ENCODE measurements around the gene KDM6A. TPM values are rescaled to one million over a fixed set of nuclear protein-coding genes. Genes with fewer than 3 reads are reported as not detected.
"Not testable (repeated sequence)": the region's sequence is repeated elsewhere in the genome, so short reads cannot be mapped to it uniquely, and the experiment has no call there.

Gene KDM6A
- total RNA-seq, 2 experiments from 2014 or later: 24.5 to 24.7 TPM

GRCh38 chrX:45083314-45083713 is 210.3 kb downstream of the KDM6A start:
- Mint-ChIP-seq H3K27ac (no peak overlapping the region), H3K27me3 (ENCODE audit: low read depth) (no peaks in the 10 kb centered on the region), H3K9me3 (ENCODE audit: insufficient read depth) (no peaks in the 10 kb centered on the region), H3K4me1 (ENCODE audit: low read depth) (peaks cover 14% of the 10 kb centered on the region), H3K36me3 (ENCODE audit: low read depth) (peaks cover 39% of the 10 kb centered on the region), H3K4me3 (peak overlapping the region; percentile 18)
- no peak for ATAC-seq
- ChIA-PET POLR2A (no interaction called here), CTCF (no interaction called here)
- no peak for DNase-seq

DNA sequence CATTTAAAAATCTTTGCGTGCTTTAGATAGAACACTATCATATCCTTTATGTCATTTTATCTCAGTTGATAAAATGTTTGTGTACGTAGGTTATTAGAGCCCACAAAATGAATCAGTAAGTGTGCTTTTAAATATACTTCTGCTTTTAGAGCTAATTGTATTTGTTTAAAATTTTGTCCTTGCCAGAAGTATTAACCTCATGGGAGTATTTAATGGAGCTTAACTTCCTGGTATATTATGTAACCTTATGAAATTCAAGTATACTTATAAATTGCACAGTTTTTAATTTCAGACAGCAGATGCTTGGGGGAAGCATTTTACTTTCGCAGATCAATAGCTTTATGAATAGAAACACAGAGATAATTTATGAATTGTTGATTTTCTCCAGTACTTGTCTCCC is 237.5 kb downstream of the KDM6A start:
- Mint-ChIP-seq H3K9me3 (ENCODE audit: insufficient read depth) (no peaks in the 10 kb centered on the region), H3K4me3 (no peak overlapping the region), H3K4me1 (ENCODE audit: low read depth) (no peaks in the 10 kb centered on the region), H3K27me3 (ENCODE audit: low read depth) (no peaks in the 10 kb centered on the region), H3K27ac (no peak overlapping the region), H3K36me3 (ENCODE audit: low read depth) (peaks cover 38% of the 10 kb centered on the region)
- DNase-seq (no peak), ATAC-seq (no peak)
- POLR2A ChIA-PET: no interaction called here
- CTCF ChIA-PET: no interaction called here

GRCh38 chrX:45126158-45126557 is 253.2 kb downstream of the KDM6A start:
- POLR2A ChIA-PET: no interaction called here
- ATAC-seq (no peak), DNase-seq (no peak)
- Mint-ChIP-seq H3K27ac (no peak overlapping the region), H3K9me3 (ENCODE audit: insufficient read depth) (peaks cover 7% of the 10 kb centered on the region), H3K4me3 (no peak overlapping the region), H3K36me3 (ENCODE audit: low read depth) (no peaks in the 10 kb centered on the region), H3K27me3 (ENCODE audit: low read depth) (no peaks in the 10 kb centered on the region), H3K4me1 (ENCODE audit: low read depth) (no peaks in the 10 kb centered on the region)
- CTCF ChIA-PET: no interaction called here

- no peaks in the 10 kb centered on the region for H3K27me3 Mint-ChIP-seq (ENCODE audit: low read depth)
- no peaks in the 10 kb centered on the region for H3K4me1 Mint-ChIP-seq (ENCODE audit: low read depth)
- H3K9me3 Mint-ChIP-seq (ENCODE audit: insufficient read depth): peaks cover 7% of the 10 kb centered on the region
- ATAC-seq: no peak
- POLR2A ChIA-PET: no interaction called here
- no peak overlapping the region for H3K4me3 Mint-ChIP-seq
- no peak for DNase-seq
- CTCF ChIA-PET: no interaction called here
- H3K36me3 Mint-ChIP-seq (ENCODE audit: low read depth): no peaks in the 10 kb centered on the region
- no peak overlapping the region for H3K27ac Mint-ChIP-seq
These were observed 256.0 kb downstream of the KDM6A start for GRCh38 chrX:45128896-45129454.

GRCh38 chrX:45133465-45133864 is 260.5 kb downstream of the KDM6A start:
- Mint-ChIP-seq H3K4me3 (no peak overlapping the region), H3K27ac (no peak overlapping the region), H3K9me3 (ENCODE audit: insufficient read depth) (peaks cover 5% of the 10 kb centered on the region), H3K36me3 (ENCODE audit: low read depth) (no peaks in the 10 kb centered on the region), H3K4me1 (ENCODE audit: low read depth) (no peaks in the 10 kb centered on the region), H3K27me3 (ENCODE audit: low read depth) (no peaks in the 10 kb centered on the region)
- no peak for DNase-seq
- CTCF ChIA-PET: no interaction called here
- ATAC-seq: no peak
- POLR2A ChIA-PET: no interaction called here

DNA sequence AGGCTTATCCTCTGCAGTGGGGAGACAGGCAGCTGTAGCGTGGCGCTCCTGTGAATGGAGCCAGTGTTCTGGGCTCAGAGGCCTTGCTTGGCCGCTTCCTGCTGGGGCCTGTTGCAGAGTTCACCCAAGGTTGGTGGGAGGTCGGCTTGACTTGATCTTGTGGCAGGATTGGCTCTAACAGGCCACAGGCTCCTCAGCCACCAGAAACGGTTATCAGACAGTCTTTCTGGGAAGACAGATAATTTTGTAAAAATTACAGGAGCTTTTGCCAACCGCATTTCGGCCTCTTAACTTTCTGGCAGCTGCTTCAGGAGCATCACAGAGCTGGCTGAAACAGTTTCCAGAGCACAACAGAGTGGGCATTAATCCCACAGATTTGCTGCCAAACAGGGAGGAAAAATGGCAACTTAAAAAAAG is 261.3 kb downstream of the KDM6A start:
- Mint-ChIP-seq H3K9me3 (ENCODE audit: insufficient read depth) (peaks cover 3% of the 10 kb centered on the region), H3K4me3 (no peak overlapping the region), H3K36me3 (ENCODE audit: low read depth) (no peaks in the 10 kb centered on the region), H3K4me1 (ENCODE audit: low read depth) (no peaks in the 10 kb centered on the region), H3K27ac (no peak overlapping the region), H3K27me3 (ENCODE audit: low read depth) (no peaks in the 10 kb centered on the region)
- DNase-seq (no peak), ATAC-seq (no peak)
- ChIA-PET POLR2A (no interaction called here), CTCF (no interaction called here)

- Mint-ChIP-seq H3K4me1 (ENCODE audit: low read depth) (no peaks in the 10 kb centered on the region), H3K27me3 (ENCODE audit: low read depth) (no peaks in the 10 kb centered on the region), H3K27ac (no peak overlapping the region), H3K9me3 (ENCODE audit: insufficient read depth) (peaks cover 3% of the 10 kb centered on the region), H3K36me3 (ENCODE audit: low read depth) (no peaks in the 10 kb centered on the region), H3K4me3 (no peak overlapping the region)
- ATAC-seq: no peak
- CTCF ChIA-PET: no interaction called here
- DNase-seq: no peak
- POLR2A ChIA-PET: no interaction called here
These were observed 261.8 kb downstream of the KDM6A start for GRCh38 chrX:45134775-45135174.

- H3K36me3 Mint-ChIP-seq (ENCODE audit: low read depth); H3K27me3 Mint-ChIP-seq (ENCODE audit: low read depth); DNase-seq; H3K4me3 Mint-ChIP-seq; H3K27ac Mint-ChIP-seq; H3K4me1 Mint-ChIP-seq (ENCODE audit: low read depth); H3K9me3 Mint-ChIP-seq (ENCODE audit: insufficient read depth); CTCF ChIA-PET; ATAC-seq: not testable (repeated sequence)
- POLR2A ChIA-PET: interaction anchor here (0.6 to 0.7 kb wide), 3 partner anchors 17 to 658 kb away, joined by 3 to 5 read pairs (median 4); no protein-coding TSS in a partner anchor
These were observed 262.5 kb downstream of the KDM6A start for GRCh38 chrX:45135391-45136075.

DNA sequence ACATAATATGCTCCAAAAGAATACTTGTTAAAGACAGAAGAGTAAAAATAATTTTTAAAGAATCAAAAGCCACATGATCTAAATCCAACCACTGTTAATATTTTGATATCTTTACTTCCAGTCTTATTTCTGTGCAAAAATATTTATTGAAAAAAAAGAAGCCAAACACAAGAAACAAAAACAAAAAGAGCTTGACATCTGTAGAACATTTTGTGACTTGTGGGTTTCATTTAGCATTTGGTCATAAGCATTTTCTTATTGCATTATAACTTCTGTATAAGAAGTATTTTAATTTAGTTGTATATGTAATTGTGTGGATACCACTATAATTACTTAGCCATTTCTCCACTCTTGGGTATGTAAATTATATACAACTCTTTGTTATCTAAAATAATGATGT is 264.5 kb downstream of the KDM6A start:
- H3K9me3 Mint-ChIP-seq (ENCODE audit: insufficient read depth): no peaks in the 10 kb centered on the region
- H3K27ac Mint-ChIP-seq: no peak overlapping the region
- H3K27me3 Mint-ChIP-seq (ENCODE audit: low read depth): no peaks in the 10 kb centered on the region
- ATAC-seq: no peak
- POLR2A ChIA-PET: interaction anchor here (0.6 kb wide), 1 partner anchor 581 kb away, joined by 3 read pairs; no protein-coding TSS in a partner anchor
- no peaks in the 10 kb centered on the region for H3K4me1 Mint-ChIP-seq (ENCODE audit: low read depth)
- H3K36me3 Mint-ChIP-seq (ENCODE audit: low read depth): no peaks in the 10 kb centered on the region
- DNase-seq: no peak
- CTCF ChIA-PET: no interaction called here
- no peak overlapping the region for H3K4me3 Mint-ChIP-seq

GRCh38 chrX:45138525-45138924 is 265.5 kb downstream of the KDM6A start:
- CTCF ChIA-PET: no interaction called here
- H3K4me1 Mint-ChIP-seq (ENCODE audit: low read depth): no peaks in the 10 kb centered on the region
- ATAC-seq: peak; percentile 68
- H3K27ac Mint-ChIP-seq: no peak overlapping the region
- no peak for DNase-seq
- no peaks in the 10 kb centered on the region for H3K36me3 Mint-ChIP-seq (ENCODE audit: low read depth)
- no peak overlapping the region for H3K4me3 Mint-ChIP-seq
- POLR2A ChIA-PET: no interaction called here
- no peaks in the 10 kb centered on the region for H3K9me3 Mint-ChIP-seq (ENCODE audit: insufficient read depth)
- no peaks in the 10 kb centered on the region for H3K27me3 Mint-ChIP-seq (ENCODE audit: low read depth)

DNA sequence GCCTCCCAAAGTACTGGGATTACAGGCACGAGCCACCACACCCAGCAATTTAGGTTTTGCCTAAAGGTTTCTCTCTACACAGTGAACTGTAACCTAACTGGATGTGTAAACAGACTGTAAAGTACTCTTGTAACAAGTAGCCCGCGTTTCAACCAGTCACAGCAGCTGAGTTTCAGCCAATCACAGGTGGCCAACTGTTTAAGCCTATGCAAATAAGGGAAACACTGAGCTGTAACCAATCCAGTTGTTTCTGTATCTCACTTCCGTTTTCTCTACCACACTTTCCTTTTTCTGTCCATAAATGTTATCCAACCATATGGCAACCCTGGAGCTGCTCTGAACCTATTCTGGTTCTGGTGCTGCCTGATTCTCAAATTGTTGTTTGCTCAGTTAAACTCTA is 267.8 kb downstream of the KDM6A start:
- ChIA-PET POLR2A (no interaction called here), CTCF (no interaction called here)
- ATAC-seq (no peak), DNase-seq (no peak)
- Mint-ChIP-seq H3K9me3 (ENCODE audit: insufficient read depth) (no peaks in the 10 kb centered on the region), H3K27ac (no peak overlapping the region), H3K36me3 (ENCODE audit: low read depth) (no peaks in the 10 kb centered on the region), H3K4me1 (ENCODE audit: low read depth) (no peaks in the 10 kb centered on the region), H3K4me3 (no peak overlapping the region), H3K27me3 (ENCODE audit: low read depth) (no peaks in the 10 kb centered on the region)

GRCh38 chrX:45142185-45142584 is 269.2 kb downstream of the KDM6A start:
- DNase-seq: no peak
- POLR2A ChIA-PET: no interaction called here
- Mint-ChIP-seq H3K9me3 (ENCODE audit: insufficient read depth) (no peaks in the 10 kb centered on the region), H3K4me1 (ENCODE audit: low read depth) (no peaks in the 10 kb centered on the region), H3K27me3 (ENCODE audit: low read depth) (no peaks in the 10 kb centered on the region), H3K36me3 (ENCODE audit: low read depth) (no peaks in the 10 kb centered on the region), H3K27ac (no peak overlapping the region), H3K4me3 (no peak overlapping the region)
- ATAC-seq: no peak
- CTCF ChIA-PET: no interaction called here

DNA sequence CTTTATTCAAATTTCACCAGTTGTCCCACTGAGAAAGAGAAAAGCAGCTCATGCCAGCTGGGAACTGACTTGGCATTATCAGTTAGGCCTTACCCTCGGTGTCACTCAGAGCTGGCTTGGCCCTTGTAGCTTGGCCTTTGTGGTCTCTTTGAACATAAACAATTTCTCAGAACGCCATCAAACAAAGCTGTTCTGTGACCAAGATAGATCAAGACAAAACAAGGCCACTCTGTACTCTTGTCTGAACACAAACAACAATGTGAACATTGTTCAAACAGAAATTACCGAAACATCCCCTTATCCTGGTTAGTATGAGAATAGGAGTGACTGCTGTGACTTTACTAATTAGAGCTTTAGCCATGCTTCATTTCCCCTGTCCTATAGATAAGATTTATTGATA is 270.5 kb downstream of the KDM6A start:
- Mint-ChIP-seq H3K9me3 (ENCODE audit: insufficient read depth) (no peaks in the 10 kb centered on the region), H3K4me3 (no peak overlapping the region), H3K27ac (no peak overlapping the region), H3K27me3 (ENCODE audit: low read depth) (no peaks in the 10 kb centered on the region), H3K36me3 (ENCODE audit: low read depth) (no peaks in the 10 kb centered on the region), H3K4me1 (ENCODE audit: low read depth) (no peaks in the 10 kb centered on the region)
- ATAC-seq: no peak
- ChIA-PET POLR2A (no interaction called here), CTCF (no interaction called here)
- DNase-seq: no peak

Measured in activated CD8-positive, alpha-beta T cell treated with anti-CD3 and anti-CD28 coated beads, Interleukin-2, amount 10 ng/mL, durations not matched to agents 7 days and 5 days (primary cell).